Memory B cell (primary cell): ENCODE data around the gene PPP2R2B.

Source experiments
- ATAC-seq: fragments of 150-1000 bp; cut with Tn5 transposase; 2 replicates; pipeline ENCODE4 v1.10.0; 2021; ENCODE audit warnings: low read depth, mild to moderate bottlenecking, moderate library complexity
- DNase-seq, 2 donors: peaks; one replicate each; pipeline ENCODE4 v3.0.0; 2022; ENCODE audit warnings: low spot score in 2 of 2
- H3K27ac Mint-ChIP-seq: one replicate; pipeline ENCODE4 v1.8.0; 2022; ENCODE audit warnings: mild to moderate bottlenecking, moderate library complexity, mixed read lengths
- H3K27me3 Mint-ChIP-seq: one replicate; pipeline ENCODE4 v1.8.0; 2022; ENCODE audit warnings: mixed read lengths
- H3K36me3 Mint-ChIP-seq: one replicate; pipeline ENCODE4 v1.8.0; 2022; ENCODE audit warnings: mild to moderate bottlenecking, mixed read lengths
- H3K4me1 Mint-ChIP-seq: one replicate; pipeline ENCODE4 v1.8.0; 2022; ENCODE audit warnings: mixed read lengths
- H3K4me3 Mint-ChIP-seq: one replicate; pipeline ENCODE4 v1.8.0; 2022; ENCODE audit warnings: mild to moderate bottlenecking, moderate library complexity, mixed read lengths
- H3K9me3 Mint-ChIP-seq: one replicate; pipeline ENCODE4 v1.8.0; 2022; ENCODE audit warnings: mixed read lengths

The PPP2R2B gene

DNA sequence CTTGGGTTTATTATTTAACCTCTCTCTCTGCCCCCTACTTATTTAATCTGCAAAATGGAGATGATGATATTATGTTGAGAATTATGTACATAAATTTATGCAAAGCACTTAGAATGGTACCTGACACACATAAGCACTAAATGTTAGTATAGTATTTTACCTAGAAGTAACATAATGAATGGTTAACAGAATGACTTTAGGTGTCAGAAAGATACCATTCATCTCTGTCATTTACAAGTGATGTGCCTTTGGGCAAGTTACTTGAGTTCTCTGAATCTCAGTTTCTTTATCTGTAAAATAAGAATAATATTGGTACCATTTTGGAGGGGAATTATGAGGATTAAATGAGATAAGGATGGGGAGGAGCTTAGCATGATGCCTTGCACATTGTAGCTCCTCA, 159.4 kb downstream of the PPP2R2B start:
- H3K9me3 Mint-ChIP-seq: peaks cover 2% of the 10 kb centered on the region
- ATAC-seq (no peak), DNase-seq (no peak)
- peaks cover 2% of the 10 kb centered on the region for H3K27me3 Mint-ChIP-seq
- H3K4me3 Mint-ChIP-seq: no peak overlapping the region
- H3K27ac Mint-ChIP-seq: no peak overlapping the region
- no peaks in the 10 kb centered on the region for H3K36me3 Mint-ChIP-seq
- H3K4me1 Mint-ChIP-seq: no peaks in the 10 kb centered on the region

DNA sequence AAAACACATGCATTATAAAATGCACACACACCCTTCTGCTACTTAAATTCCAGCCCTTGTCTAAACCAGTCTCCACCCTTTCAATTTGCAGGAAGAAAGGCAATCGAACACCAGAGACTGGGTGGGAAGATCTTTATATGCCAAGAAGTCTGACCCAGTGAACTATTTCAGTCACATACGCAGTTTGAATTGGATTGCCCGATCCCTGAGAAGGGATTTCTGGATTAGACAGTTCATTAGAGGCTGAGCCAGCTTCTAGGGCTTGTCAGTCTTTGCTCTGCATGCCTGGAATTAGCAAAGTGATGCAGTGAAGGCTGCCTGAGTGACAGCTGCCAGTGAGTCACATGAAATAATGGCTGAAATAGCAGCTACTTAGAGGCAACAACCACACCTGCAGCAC, 159.9 kb downstream of the PPP2R2B start:
- ATAC-seq: no peak
- Mint-ChIP-seq H3K27me3 (peaks cover 2% of the 10 kb centered on the region), H3K36me3 (no peaks in the 10 kb centered on the region), H3K9me3 (peaks cover under 1% of the 10 kb centered on the region), H3K27ac (no peak overlapping the region), H3K4me1 (no peaks in the 10 kb centered on the region), H3K4me3 (no peak overlapping the region)
- no peak for DNase-seq

DNA sequence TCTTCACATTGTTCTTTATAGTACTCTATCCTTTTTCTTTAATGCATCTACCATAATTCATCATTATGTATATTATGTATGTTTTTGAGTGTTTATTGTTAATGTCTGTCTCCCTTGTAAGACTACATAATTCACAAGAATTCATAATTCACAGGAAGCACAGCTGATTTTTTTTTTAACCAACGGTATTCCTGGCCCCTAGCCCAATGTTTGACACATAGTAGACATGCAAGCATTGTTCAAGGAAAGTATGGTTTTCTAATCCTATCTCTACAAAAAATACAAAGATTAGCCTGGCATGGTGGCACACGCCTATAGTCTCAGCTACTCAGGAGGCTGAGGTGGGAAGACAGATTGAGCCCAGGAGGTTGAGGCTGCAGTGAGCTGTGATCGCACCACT, 160.6 kb downstream of the PPP2R2B start:
- no peaks in the 10 kb centered on the region for H3K36me3 Mint-ChIP-seq
- no peak overlapping the region for H3K27ac Mint-ChIP-seq
- no peaks in the 10 kb centered on the region for H3K9me3 Mint-ChIP-seq
- DNase-seq (no peak), ATAC-seq (no peak)
- H3K4me3 Mint-ChIP-seq: no peak overlapping the region
- H3K4me1 Mint-ChIP-seq: no peaks in the 10 kb centered on the region
- peaks cover 2% of the 10 kb centered on the region for H3K27me3 Mint-ChIP-seq

DNA sequence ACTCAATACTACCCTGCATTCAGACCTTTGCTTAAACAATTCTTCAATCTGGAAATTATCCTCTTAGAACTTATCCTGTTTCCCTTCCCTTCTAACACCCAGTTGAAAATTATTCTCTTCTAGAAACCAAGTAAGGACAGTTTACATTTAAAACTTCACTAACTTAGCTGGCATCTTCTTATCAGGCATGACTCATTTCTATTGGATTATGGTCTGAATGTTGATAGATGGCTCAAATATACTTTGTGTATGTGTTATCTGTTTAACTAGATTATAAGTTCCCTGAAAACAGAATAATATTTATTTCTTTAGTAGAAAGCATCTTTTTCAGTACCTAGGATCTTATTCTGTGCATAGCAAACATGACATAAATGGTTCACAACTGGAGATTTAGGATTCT, 161.9 kb downstream of the PPP2R2B start:
- ATAC-seq: no peak
- Mint-ChIP-seq H3K36me3 (no peaks in the 10 kb centered on the region), H3K27ac (no peak overlapping the region), H3K9me3 (no peaks in the 10 kb centered on the region), H3K27me3 (no peaks in the 10 kb centered on the region), H3K4me1 (no peaks in the 10 kb centered on the region), H3K4me3 (no peak overlapping the region)
- no peak for DNase-seq

DNA sequence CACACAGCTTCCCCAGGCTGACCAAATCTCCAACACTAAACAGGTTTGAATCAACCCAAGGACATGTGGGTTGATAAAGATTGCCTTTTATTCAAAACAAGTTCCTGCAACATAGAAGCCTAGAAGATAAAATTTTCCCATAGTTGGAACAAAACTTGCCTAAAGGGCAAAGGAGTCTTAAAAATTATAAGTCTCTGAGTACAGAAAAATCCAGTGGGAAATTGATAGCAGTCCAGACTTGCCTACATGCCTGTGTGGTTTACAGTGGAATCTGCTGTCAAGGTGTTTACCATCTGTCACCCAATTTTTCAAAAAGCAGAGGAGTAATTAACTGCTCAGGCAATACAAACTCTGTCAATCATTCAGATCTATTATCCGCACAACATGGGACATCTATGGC, 168.2 kb downstream of the PPP2R2B start:
- no peak for DNase-seq
- Mint-ChIP-seq H3K27me3 (no peaks in the 10 kb centered on the region), H3K27ac (no peak overlapping the region), H3K4me1 (no peaks in the 10 kb centered on the region), H3K36me3 (no peaks in the 10 kb centered on the region), H3K9me3 (peaks cover 2% of the 10 kb centered on the region), H3K4me3 (no peak overlapping the region)
- no peak for ATAC-seq

DNA sequence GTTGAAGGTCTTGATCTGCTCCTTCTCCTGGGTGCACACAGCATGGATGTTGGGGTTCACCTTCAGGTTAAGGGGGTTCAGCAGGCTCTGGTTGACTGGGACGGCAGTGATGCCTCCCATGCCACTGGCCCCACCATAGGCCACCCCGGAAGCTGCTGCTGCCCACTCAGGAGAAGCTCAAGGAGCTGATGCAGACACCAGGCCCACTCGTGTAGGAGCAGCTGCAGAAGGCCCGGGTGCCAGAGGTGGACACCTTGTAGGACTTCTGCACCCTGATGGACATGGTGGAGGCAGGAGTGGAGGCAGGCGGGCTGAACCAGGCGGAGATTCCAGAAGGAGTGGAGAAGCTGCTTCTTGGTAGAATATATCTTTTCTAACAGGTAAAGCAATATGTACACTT, 171.2 kb downstream of the PPP2R2B start:
- DNase-seq (no peak), ATAC-seq (no peak)
- Mint-ChIP-seq H3K27me3 (no peaks in the 10 kb centered on the region), H3K4me1 (no peaks in the 10 kb centered on the region), H3K4me3 (no peak overlapping the region), H3K9me3 (peaks cover 2% of the 10 kb centered on the region), H3K27ac (no peak overlapping the region), H3K36me3 (no peaks in the 10 kb centered on the region)

DNA sequence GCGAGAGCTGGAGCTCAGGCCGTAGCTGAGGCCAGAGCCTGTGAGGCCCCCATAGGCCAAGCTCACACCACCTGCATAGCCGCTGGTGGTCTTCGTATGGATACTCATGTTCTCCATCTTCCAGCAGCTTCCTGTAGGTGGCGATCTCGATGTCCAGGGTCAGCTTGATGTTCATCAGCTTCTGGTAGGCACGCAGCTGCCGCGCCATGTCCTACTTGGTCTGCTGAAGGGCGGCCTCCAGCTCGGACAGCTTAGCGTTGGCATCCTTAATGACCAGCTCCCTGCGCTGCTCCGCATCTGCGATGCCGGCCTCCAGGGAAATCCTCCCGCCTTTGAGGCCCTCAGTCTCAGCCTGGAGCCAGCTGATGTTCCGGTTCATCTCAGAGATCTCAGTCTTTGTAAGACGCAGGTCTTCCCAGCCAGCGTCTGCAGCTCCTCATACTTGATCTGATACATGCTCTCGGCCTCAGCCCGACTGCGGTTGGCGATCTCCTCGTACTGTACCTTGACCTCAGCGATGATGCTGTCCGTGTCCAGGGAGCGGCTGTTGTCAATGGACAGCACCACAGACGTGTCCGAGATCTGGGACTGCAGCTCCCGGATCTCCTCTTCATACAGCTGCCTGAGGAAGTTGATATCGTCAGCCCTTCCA, 172.1 kb downstream of the PPP2R2B start:
- DNase-seq: no peak
- no peak for ATAC-seq
- H3K27me3 Mint-ChIP-seq: no peaks in the 10 kb centered on the region
- H3K9me3 Mint-ChIP-seq: peaks cover 2% of the 10 kb centered on the region
- H3K36me3 Mint-ChIP-seq: no peaks in the 10 kb centered on the region
- no peak overlapping the region for H3K4me3 Mint-ChIP-seq
- H3K27ac Mint-ChIP-seq: no peak overlapping the region
- no peaks in the 10 kb centered on the region for H3K4me1 Mint-ChIP-seq

DNA sequence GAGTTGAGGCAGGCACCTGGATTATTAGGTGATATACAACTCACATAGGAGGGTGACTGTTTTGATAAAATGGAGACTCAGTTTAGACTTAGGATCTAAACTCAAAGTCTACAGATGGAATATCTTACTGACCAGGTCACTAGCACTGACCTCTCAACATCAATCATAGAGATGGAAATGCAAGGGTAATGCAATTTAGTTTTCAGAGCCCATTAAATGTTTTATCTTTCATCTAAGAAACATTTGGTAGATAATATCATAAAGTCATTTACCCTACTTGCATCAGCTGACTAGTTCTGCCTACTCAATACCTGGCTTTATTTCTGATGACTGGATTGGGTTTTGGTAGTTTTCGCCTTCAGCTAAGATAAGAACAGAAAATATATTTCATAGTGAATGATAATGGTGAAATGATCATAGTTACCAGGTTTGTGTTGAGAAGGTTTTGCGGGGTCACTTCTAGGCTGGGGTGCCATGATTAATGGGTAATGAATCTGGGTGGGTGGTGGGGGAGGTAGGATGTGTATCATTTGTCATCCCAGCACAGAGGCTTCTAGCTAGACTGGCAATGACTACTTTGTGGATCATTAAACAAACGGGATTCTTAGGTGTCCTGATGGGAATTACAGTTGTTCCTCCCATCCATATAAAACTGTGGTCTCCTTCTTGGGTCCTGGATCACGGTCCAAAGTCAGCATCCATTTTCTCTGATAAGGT, 173.4 kb downstream of the PPP2R2B start:
- no peak for DNase-seq
- ATAC-seq: no peak
- H3K4me1 Mint-ChIP-seq: no peaks in the 10 kb centered on the region
- no peak overlapping the region for H3K27ac Mint-ChIP-seq
- no peaks in the 10 kb centered on the region for H3K27me3 Mint-ChIP-seq
- no peak overlapping the region for H3K4me3 Mint-ChIP-seq
- H3K9me3 Mint-ChIP-seq: peaks cover 2% of the 10 kb centered on the region
- no peaks in the 10 kb centered on the region for H3K36me3 Mint-ChIP-seq

DNA sequence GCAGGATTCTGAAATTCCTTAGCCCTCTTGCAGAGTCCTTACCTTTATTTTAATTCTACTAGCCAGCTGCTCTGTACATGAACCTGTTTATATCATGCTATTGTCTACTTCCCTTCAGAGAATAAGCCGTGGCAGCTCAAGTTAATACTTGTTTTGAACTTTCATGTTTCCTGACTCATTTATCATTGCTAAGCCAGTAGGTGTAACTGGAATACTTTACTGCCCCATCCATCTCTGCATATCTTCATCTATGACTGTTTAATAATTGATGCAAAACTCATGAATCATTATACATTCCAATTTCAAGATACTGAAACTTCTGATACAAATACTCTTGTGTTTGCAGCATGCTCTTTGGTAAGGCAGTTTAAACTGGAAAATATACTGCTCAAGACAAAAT, 174.7 kb downstream of the PPP2R2B start:
- ATAC-seq (no peak), DNase-seq (no peak)
- Mint-ChIP-seq H3K36me3 (no peaks in the 10 kb centered on the region), H3K4me1 (no peaks in the 10 kb centered on the region), H3K9me3 (peaks cover 2% of the 10 kb centered on the region), H3K27ac (no peak overlapping the region), H3K4me3 (no peak overlapping the region), H3K27me3 (no peaks in the 10 kb centered on the region)

DNA sequence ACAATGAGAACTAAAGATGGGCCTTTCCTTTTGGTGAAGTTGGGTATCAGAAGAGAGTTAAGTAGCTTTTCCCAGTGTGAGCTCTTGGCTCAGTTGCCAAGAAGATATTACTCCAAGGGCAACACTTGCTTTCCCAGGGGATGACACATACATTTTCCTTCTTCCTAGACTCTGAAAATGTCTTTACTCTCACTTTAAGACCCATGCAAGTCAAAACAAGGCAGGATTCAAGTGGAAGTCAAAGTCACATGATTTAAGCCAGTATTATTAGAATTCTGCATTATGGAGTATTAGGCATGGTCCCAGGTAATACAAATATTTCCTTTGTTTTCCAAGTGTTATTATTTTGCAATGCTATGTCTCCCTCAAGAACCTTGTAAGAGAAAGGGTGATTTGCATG, 175.1 kb downstream of the PPP2R2B start:
- Mint-ChIP-seq H3K4me3 (no peak overlapping the region), H3K4me1 (no peaks in the 10 kb centered on the region), H3K27me3 (no peaks in the 10 kb centered on the region), H3K9me3 (peaks cover 2% of the 10 kb centered on the region), H3K36me3 (no peaks in the 10 kb centered on the region), H3K27ac (no peak overlapping the region)
- no peak for DNase-seq
- ATAC-seq: no peak

DNA sequence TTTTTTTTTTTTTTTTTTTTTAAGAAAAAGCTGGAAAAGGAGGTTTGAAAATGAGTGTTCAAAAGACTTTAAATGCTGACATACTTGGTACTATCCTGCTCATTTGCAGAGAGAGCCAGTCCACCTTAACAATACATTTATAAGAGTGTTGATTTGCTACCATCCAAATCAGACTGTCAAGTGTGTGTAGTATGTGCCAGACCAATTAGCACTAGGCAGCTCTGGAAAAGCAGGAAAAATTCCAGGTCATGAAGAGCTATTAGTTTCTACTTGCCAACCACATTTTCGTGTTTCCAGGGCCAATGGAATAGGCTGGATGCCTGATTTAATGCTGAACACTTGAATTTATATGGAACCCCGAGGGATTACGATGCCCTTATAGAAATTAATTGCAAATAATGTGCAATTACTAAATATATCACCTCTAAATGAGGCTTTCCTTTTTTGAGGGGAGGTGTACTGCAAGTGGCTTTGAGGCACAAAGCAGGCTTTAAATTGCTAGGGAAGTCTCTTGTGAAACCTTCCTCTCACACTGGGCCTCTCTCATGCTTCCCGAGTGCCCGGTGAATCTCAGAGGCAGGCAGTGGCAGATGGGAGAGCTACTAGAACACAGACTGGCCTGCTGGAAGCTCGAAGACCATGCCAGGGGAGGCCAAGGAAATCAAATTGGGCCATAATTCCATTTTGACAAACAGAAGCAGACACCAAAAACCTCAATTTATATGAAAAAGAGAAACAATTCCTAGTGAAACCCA, 178.7 kb downstream of the PPP2R2B start:
- no peak for DNase-seq
- no peak for ATAC-seq
- H3K27me3 Mint-ChIP-seq: no peaks in the 10 kb centered on the region
- H3K9me3 Mint-ChIP-seq: no peaks in the 10 kb centered on the region
- H3K27ac Mint-ChIP-seq: no peak overlapping the region
- H3K4me1 Mint-ChIP-seq: no peaks in the 10 kb centered on the region
- H3K36me3 Mint-ChIP-seq: no peaks in the 10 kb centered on the region
- no peak overlapping the region for H3K4me3 Mint-ChIP-seq

DNA sequence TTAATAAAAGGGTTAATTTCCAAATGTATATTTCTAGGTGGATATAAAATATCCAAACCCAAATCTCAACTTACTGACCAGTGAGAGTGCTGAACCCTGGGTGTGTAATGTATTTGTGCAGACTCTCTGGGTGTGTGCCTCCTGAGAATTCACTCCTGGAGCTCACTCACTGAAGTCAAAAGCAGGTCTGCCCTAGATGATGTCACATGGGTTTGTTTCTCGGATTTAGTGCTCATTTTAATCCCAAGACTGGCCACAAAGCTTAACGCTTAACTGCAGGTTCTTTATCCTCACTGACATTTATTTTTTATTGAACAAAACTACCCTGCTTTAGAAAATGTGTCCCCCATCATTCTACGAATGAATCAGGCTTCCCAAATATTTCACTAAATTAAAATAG, 179.4 kb downstream of the PPP2R2B start:
- no peaks in the 10 kb centered on the region for H3K27me3 Mint-ChIP-seq
- H3K27ac Mint-ChIP-seq: no peak overlapping the region
- no peaks in the 10 kb centered on the region for H3K9me3 Mint-ChIP-seq
- H3K36me3 Mint-ChIP-seq: no peaks in the 10 kb centered on the region
- ATAC-seq (no peak), DNase-seq (no peak)
- no peaks in the 10 kb centered on the region for H3K4me1 Mint-ChIP-seq
- H3K4me3 Mint-ChIP-seq: no peak overlapping the region

DNA sequence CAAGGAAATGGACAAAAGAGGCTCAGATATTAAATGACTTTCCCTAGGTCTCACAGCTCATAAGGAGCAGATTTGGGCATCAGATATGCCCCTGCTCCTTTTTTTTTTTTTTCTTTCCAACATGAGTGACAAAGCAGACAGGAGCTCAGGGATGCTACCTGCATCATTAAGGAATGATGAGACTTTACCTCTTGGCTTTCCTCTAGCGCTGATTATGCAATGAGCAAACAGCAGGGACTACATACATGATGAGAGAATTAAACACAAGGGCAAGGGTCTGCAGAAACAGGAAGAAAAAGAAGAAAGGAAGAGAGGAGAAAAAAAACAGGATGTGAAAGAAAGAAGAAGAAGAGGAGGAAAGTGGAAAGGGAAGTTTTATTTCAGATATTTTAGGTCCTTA, 179.9 kb downstream of the PPP2R2B start:
- H3K27ac Mint-ChIP-seq: no peak overlapping the region
- H3K36me3 Mint-ChIP-seq: no peaks in the 10 kb centered on the region
- H3K4me3 Mint-ChIP-seq: no peak overlapping the region
- no peaks in the 10 kb centered on the region for H3K27me3 Mint-ChIP-seq
- no peaks in the 10 kb centered on the region for H3K9me3 Mint-ChIP-seq
- ATAC-seq: no peak
- no peaks in the 10 kb centered on the region for H3K4me1 Mint-ChIP-seq
- DNase-seq: no peak

DNA sequence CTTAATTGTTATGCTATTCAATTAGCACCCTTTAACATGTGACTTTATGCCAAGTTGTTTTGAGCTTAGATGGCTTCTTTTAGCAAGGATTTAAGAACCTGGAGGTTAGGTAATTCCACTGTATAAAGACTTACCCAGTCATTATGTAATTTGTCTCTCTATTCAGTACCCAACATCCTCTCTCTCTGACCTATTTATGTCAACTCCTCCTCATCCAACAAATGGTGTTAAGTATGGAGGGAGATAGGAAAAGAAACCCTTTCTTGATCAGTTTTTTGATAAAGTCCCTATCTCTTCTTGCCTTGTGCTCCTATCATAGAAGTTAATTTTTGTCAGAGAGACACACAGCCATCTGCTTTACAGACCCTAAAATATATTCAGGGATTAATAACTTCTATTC, 181.3 kb downstream of the PPP2R2B start:
- H3K27me3 Mint-ChIP-seq: no peaks in the 10 kb centered on the region
- H3K36me3 Mint-ChIP-seq: peaks cover 2% of the 10 kb centered on the region
- DNase-seq (no peak), ATAC-seq (no peak)
- no peak overlapping the region for H3K27ac Mint-ChIP-seq
- H3K4me3 Mint-ChIP-seq: no peak overlapping the region
- H3K9me3 Mint-ChIP-seq: peaks cover 4% of the 10 kb centered on the region
- no peaks in the 10 kb centered on the region for H3K4me1 Mint-ChIP-seq
